ENCODE data around the gene SRD5A2. TPM values are rescaled to one million over a fixed set of nuclear protein-coding genes. Genes with fewer than 3 reads are reported as not detected.

The SRD5A2 gene
- total and polyA plus RNA-seq, 3 experiments from 2014 or later = not detected

DNA sequence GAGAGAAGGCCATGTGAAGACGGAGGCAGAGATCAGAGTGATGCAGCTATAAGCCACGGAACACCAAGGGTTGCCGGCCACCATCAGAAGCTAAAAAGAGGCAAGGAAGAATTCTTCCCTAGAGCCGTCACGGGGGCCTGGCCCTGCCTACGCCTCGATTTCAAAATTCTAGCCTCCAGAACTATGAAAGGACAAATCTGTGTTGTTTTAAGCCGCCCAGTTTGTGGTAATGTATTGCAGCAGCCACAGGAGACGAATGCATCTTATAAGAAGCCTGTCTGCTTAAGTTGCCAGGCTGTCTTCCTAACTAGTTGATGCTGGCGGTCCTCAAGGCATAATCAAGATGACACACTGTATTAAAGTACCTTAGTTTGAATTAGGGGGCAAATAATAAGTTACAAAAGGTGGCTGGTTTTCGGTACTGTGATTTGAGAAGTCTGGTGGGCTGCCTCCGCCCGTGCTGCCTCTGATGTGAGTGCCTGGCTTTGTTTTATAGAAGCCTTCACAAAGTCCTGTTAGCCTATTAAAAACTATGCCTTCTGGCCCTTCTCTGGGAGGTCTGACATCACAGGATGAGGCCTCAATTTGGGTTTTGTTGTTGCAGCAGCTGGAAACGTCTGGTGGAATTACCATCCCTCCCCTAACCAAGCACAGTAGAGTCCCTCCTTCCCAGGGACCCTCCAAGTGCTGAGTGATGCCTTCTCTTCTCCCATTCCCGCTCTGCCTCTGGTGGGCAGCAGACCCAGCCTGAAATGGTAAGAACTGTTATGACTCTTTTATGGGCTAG, 53.6 kb downstream of the SRD5A2 start:
- H3K9me3 ChIP-seq (ENCODE audit: low read length) = no peaks in the 10 kb centered on the region
- POLR2A ChIA-PET = no interaction called here
- no peak overlapping the region for H3K4me3 ChIP-seq (ENCODE audit: low read length)
- CTCF ChIA-PET = no interaction called here
- peaks cover 18 to 41% of the 10 kb centered on the region in 2 donors for H3K27me3 Mint-ChIP-seq
- H3K36me3 ChIP-seq (ENCODE audit: insufficient read depth, low read length) = no peaks in the 10 kb centered on the region
- no peaks in the 10 kb centered on the region for H3K4me1 ChIP-seq (ENCODE audit: insufficient read depth, low read length)
- H3K27ac Mint-ChIP-seq = peak overlapping the region in 1 of 8 donors; percentile 40
- no peak for DNase-seq
- H3K4me1 Mint-ChIP-seq = no peaks in the 10 kb centered on the region
- no peak overlapping the region for H3K27ac ChIP-seq (ENCODE audit: low read depth, low read length)
- H3K36me3 Mint-ChIP-seq = no peaks in the 10 kb centered on the region
- no peak overlapping the region for H3K4me3 Mint-ChIP-seq
- H3K27me3 ChIP-seq (ENCODE audit: insufficient read depth, low read length, poor library complexity, severe bottlenecking) = no peaks in the 10 kb centered on the region
- H3K9me3 Mint-ChIP-seq = no peaks in the 10 kb centered on the region

DNA sequence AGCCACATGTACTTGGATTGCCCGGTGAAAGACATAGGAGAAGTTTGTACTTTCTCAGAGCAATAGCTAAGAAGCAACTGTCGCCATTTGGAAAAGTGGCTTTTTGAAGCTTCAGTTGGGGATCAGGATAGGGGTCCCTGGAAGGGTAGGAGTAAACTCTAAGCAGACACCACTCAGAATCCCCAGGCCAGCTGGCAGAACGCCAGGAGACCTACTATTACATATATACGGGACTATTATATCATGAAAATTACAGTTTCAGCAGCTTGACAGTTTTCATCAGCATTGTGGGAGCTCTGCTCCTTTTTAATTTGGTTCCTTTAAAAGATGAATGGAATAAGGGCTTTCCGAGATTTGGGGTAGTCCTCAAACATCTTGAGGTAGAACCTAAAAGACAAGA, 54.9 kb downstream of the SRD5A2 start:
- ChIA-PET POLR2A (no interaction called here), CTCF (interaction anchor here (0.9 kb wide), 1 partner anchor 812 kb away, joined by 3 read pairs; no protein-coding TSS in a partner anchor)
- Mint-ChIP-seq H3K36me3 (no peaks in the 10 kb centered on the region), H3K27ac (no peak overlapping the region), H3K4me3 (no peak overlapping the region), H3K9me3 (no peaks in the 10 kb centered on the region), H3K27me3 (peaks cover 15 to 44% of the 10 kb centered on the region in 2 donors), H3K4me1 (no peaks in the 10 kb centered on the region)
- Histone ChIP-seq H3K36me3 (ENCODE audit: insufficient read depth, low read length) (no peaks in the 10 kb centered on the region), H3K4me1 (ENCODE audit: insufficient read depth, low read length) (no peaks in the 10 kb centered on the region), H3K27ac (ENCODE audit: low read depth, low read length) (no peak overlapping the region), H3K9me3 (ENCODE audit: low read length) (no peaks in the 10 kb centered on the region), H3K4me3 (ENCODE audit: low read length) (no peak overlapping the region), H3K27me3 (ENCODE audit: insufficient read depth, low read length, poor library complexity, severe bottlenecking) (no peaks in the 10 kb centered on the region)
- DNase-seq = no peak

DNA sequence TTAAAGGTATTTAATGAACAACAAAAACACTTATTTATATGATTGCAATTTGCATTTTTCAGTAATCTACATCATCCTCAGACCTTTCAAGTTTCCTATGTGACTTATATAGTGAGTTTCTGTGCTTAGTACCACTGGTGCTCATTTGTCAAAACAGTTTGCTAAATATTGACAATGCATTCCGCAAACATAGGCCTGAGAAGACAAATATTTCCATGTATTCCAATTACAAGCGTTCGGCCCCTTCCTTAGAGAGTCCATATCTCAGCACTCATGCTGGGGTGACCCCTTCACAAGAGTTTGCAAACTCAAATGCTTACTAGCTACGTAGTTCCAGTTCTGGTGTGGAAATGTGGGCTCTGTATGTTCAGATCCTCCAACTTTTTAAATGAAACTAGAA, 56.1 kb downstream of the SRD5A2 start:
- H3K4me3 ChIP-seq (ENCODE audit: low read length) = no peak overlapping the region
- H3K36me3 Mint-ChIP-seq = no peaks in the 10 kb centered on the region
- no peaks in the 10 kb centered on the region for H3K36me3 ChIP-seq (ENCODE audit: insufficient read depth, low read length)
- no peaks in the 10 kb centered on the region for H3K9me3 ChIP-seq (ENCODE audit: low read length)
- ChIA-PET CTCF (interaction anchor here (1.4 kb wide), 1 partner anchor 16 kb away, joined by 4 read pairs; no protein-coding TSS in a partner anchor), POLR2A (no interaction called here)
- no peak for DNase-seq
- peaks cover 10 to 39% of the 10 kb centered on the region in 2 donors for H3K27me3 Mint-ChIP-seq
- no peaks in the 10 kb centered on the region for H3K27me3 ChIP-seq (ENCODE audit: insufficient read depth, low read length, poor library complexity, severe bottlenecking)
- H3K9me3 Mint-ChIP-seq = no peaks in the 10 kb centered on the region
- H3K4me1 Mint-ChIP-seq = no peaks in the 10 kb centered on the region
- H3K4me3 Mint-ChIP-seq = no peak overlapping the region
- H3K4me1 ChIP-seq (ENCODE audit: insufficient read depth, low read length) = no peaks in the 10 kb centered on the region
- no peak overlapping the region for H3K27ac Mint-ChIP-seq
- H3K27ac ChIP-seq (ENCODE audit: low read depth, low read length) = no peak overlapping the region

DNA sequence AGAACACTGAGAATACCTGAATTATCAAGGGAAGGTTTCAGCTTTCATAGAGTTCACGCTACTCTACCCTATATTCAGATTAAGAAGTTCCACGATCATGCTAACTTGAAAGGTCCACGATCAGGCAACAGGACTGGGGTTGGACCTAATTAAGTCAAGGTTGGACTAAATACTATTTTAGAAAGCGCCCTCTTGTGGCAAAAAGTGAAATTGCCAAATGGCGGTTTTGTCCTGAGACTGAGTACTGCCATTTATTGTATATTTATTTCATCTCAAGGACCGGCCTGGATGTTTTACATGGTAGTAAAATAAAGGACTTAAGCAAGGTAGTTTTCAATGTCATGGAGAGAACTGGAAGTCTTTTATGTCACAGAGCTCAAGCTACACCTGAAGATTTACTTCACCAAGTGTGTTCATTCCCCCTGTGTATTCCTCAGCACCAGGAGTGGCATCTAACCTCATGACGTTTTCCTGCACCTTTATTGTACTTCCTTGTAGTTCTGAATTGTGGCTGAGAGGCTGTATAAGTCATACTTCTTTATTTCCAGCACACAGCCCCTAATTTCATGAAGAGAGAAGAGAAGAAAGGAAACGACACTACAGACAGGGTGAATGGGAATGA, 56.8 kb downstream of the SRD5A2 start:
- Histone ChIP-seq H3K9me3 (ENCODE audit: low read length) (no peaks in the 10 kb centered on the region), H3K4me1 (ENCODE audit: insufficient read depth, low read length) (no peaks in the 10 kb centered on the region), H3K27me3 (ENCODE audit: insufficient read depth, low read length, poor library complexity, severe bottlenecking) (no peaks in the 10 kb centered on the region), H3K27ac (ENCODE audit: low read depth, low read length) (no peak overlapping the region), H3K4me3 (ENCODE audit: low read length) (no peak overlapping the region), H3K36me3 (ENCODE audit: insufficient read depth, low read length) (no peaks in the 10 kb centered on the region)
- H3K9me3 Mint-ChIP-seq = no peaks in the 10 kb centered on the region
- H3K27ac Mint-ChIP-seq = no peak overlapping the region
- ChIA-PET POLR2A (no interaction called here), CTCF (interaction anchor here (1.1 to 1.4 kb wide), 3 partner anchors 15 to 812 kb away, joined by 3 to 7 read pairs (median 4); no protein-coding TSS in a partner anchor)
- H3K4me3 Mint-ChIP-seq = no peak overlapping the region
- peak; percentile 15 to 53 (median 29) for DNase-seq
- no peaks in the 10 kb centered on the region for H3K36me3 Mint-ChIP-seq
- peaks cover 7 to 35% of the 10 kb centered on the region in 2 donors for H3K27me3 Mint-ChIP-seq
- H3K4me1 Mint-ChIP-seq = no peaks in the 10 kb centered on the region

DNA sequence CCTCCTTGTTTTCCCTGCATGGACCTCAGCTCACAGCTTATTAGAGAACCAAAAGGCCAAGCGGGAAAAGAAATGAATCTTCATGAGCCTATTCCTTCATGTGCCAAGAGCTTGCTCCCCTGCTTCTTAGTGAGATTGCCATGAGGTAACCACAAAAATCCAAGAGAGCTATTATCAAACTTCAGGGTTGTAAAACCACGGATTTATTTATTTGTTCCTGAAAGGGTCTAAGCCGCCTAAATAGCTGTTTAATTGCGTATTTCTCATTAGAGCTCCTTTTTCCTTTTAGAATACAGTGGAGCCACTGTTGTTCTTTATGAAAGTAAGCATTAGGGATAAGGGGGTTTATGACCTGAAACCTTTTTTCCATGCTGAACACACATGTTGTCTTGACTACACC, 58.0 kb downstream of the SRD5A2 start:
- H3K4me1 ChIP-seq (ENCODE audit: insufficient read depth, low read length) = no peaks in the 10 kb centered on the region
- Mint-ChIP-seq H3K27ac (no peak overlapping the region), H3K36me3 (no peaks in the 10 kb centered on the region), H3K4me1 (no peaks in the 10 kb centered on the region), H3K4me3 (no peak overlapping the region), H3K9me3 (no peaks in the 10 kb centered on the region), H3K27me3 (peaks cover 7 to 41% of the 10 kb centered on the region in 2 donors)
- DNase-seq = no peak
- H3K9me3 ChIP-seq (ENCODE audit: low read length) = no peaks in the 10 kb centered on the region
- H3K4me3 ChIP-seq (ENCODE audit: low read length) = no peak overlapping the region
- CTCF ChIA-PET = interaction anchor here (1.1 to 2.3 kb wide), 3 partner anchors 106 to 811 kb away, joined by 3 to 7 read pairs (median 5); no protein-coding TSS in a partner anchor
- H3K27ac ChIP-seq (ENCODE audit: low read depth, low read length) = no peak overlapping the region
- H3K36me3 ChIP-seq (ENCODE audit: insufficient read depth, low read length) = no peaks in the 10 kb centered on the region
- POLR2A ChIA-PET = no interaction called here
- no peaks in the 10 kb centered on the region for H3K27me3 ChIP-seq (ENCODE audit: insufficient read depth, low read length, poor library complexity, severe bottlenecking)

DNA sequence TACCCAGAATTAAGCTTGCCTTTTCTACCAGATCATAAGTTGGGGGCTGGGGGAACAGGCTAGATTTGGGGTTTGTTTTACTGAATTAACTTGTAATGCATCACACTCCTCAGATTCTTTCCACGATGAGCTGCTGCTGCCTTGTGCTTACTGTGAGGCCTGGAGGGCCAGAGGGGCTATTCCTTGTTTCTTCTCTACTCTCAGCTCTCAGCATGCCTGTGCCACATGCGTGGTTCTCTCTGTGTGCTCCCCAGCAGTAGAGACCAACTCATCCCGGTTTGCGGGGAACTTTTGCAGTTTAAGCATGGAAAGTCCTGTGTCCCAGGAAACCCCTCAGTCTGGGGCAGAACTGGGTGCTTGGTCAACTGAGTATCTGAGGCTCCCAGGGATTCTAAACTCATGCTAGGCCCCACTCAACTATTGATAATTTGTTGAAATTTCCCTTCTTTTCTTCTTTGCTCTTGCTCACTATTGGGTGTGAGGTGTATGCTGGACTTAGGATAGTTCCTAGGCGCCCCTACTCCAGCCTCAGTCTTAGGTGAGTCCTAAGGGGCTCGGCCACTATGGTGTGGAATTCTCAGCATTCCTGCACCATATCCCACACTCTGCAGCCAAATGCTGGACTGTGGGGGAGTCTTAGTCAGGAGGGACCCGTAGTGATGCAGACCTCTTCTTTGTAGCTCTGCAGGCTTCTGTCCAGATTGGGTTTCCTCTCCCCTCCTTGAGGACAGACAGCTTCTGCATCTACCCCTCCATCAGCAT, 63.1 kb downstream of the SRD5A2 start:
- Histone ChIP-seq H3K27me3 (ENCODE audit: insufficient read depth, low read length, poor library complexity, severe bottlenecking) (no peaks in the 10 kb centered on the region), H3K4me3 (ENCODE audit: low read length) (no peak overlapping the region), H3K9me3 (ENCODE audit: low read length) (no peaks in the 10 kb centered on the region), H3K27ac (ENCODE audit: low read depth, low read length) (no peak overlapping the region), H3K36me3 (ENCODE audit: insufficient read depth, low read length) (no peaks in the 10 kb centered on the region), H3K4me1 (ENCODE audit: insufficient read depth, low read length) (no peaks in the 10 kb centered on the region)
- Mint-ChIP-seq H3K27me3 (peaks cover 3 to 14% of the 10 kb centered on the region in 2 donors), H3K4me1 (no peaks in the 10 kb centered on the region), H3K9me3 (no peaks in the 10 kb centered on the region), H3K4me3 (no peak overlapping the region), H3K36me3 (no peaks in the 10 kb centered on the region), H3K27ac (no peak overlapping the region)
- ChIA-PET CTCF (no interaction called here), POLR2A (no interaction called here)
- DNase-seq = no peak

DNA sequence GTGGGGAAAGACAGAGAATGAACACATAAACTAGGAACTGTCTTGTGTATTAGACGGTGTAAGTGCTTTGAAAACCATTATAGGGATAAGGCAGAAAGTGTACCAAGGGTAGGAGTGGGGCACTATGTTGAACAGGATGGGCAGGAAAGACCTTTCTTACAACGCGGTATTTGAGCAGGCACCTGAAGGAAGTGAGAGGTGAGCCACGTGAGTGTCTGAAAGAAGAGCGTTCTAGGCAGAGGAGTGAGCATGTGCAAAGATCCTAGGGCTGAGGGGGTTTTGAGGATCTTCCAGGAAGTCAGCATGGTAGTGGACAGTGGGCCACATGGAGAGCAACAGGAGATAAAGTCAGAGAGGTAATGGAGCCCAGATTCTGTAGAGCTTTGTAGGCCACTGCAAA, 65.2 kb downstream of the SRD5A2 start:
- CTCF ChIA-PET = no interaction called here
- Histone ChIP-seq H3K27ac (ENCODE audit: low read depth, low read length) (no peak overlapping the region), H3K4me3 (ENCODE audit: low read length) (no peak overlapping the region), H3K36me3 (ENCODE audit: insufficient read depth, low read length) (no peaks in the 10 kb centered on the region), H3K4me1 (ENCODE audit: insufficient read depth, low read length) (no peaks in the 10 kb centered on the region), H3K27me3 (ENCODE audit: insufficient read depth, low read length, poor library complexity, severe bottlenecking) (no peaks in the 10 kb centered on the region), H3K9me3 (ENCODE audit: low read length) (no peaks in the 10 kb centered on the region)
- Mint-ChIP-seq H3K4me3 (no peak overlapping the region), H3K9me3 (no peaks in the 10 kb centered on the region), H3K36me3 (no peaks in the 10 kb centered on the region), H3K27ac (no peak overlapping the region), H3K4me1 (no peaks in the 10 kb centered on the region), H3K27me3 (peaks cover 3 to 8% of the 10 kb centered on the region in 2 donors)
- POLR2A ChIA-PET = no interaction called here
- no peak for DNase-seq

DNA sequence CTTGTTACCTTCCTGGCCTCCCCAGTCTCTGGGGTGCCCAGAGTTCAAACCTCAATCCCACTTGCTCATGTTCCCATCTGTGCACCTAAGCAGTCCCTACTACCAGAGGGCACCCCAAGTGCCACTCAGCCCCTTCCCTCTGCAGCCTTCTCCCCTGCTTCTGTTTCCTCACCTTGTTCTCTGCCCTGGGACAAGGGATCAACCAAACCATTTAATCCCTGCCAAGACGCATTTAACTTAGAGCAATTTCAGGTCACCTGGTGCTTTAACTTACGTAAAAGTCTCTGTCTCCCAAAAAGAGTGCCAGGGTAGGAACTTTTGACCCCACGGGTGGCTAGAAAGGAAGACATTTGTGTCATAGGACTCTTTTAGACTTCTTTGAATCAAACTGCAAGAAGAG, 67.2 kb downstream of the SRD5A2 start:
- DNase-seq = no peak
- POLR2A ChIA-PET = no interaction called here
- no peak overlapping the region for H3K27ac Mint-ChIP-seq
- CTCF ChIA-PET = no interaction called here
- no peaks in the 10 kb centered on the region for H3K36me3 Mint-ChIP-seq
- no peak overlapping the region for H3K4me3 Mint-ChIP-seq
- Histone ChIP-seq H3K4me3 (ENCODE audit: low read length) (no peak overlapping the region), H3K9me3 (ENCODE audit: low read length) (no peaks in the 10 kb centered on the region), H3K27ac (ENCODE audit: low read depth, low read length) (no peak overlapping the region), H3K4me1 (ENCODE audit: insufficient read depth, low read length) (no peaks in the 10 kb centered on the region), H3K27me3 (ENCODE audit: insufficient read depth, low read length, poor library complexity, severe bottlenecking) (no peaks in the 10 kb centered on the region), H3K36me3 (ENCODE audit: insufficient read depth, low read length) (no peaks in the 10 kb centered on the region)
- H3K27me3 Mint-ChIP-seq = peaks cover 2% of the 10 kb centered on the region in 2 donors
- no peaks in the 10 kb centered on the region for H3K4me1 Mint-ChIP-seq
- H3K9me3 Mint-ChIP-seq = no peaks in the 10 kb centered on the region
